Heart right ventricle (tissue), 16 donors: ENCODE measurements around the gene KRTAP1-3. TPM values are rescaled to one million over a fixed set of nuclear protein-coding genes. Genes with fewer than 3 reads are reported as not detected.
"Not testable (repeated sequence)": the region's sequence is repeated elsewhere in the genome, so short reads cannot be mapped to it uniquely, and the experiment has no call there.

Experiments
- ATAC-seq, 8 donors: fragments of 200-7000 bp; cut with Tn5 transposase; one replicate each; pipeline ENCODE4 v1.9.1; 2020; ENCODE audit warnings: mild to moderate bottlenecking in 8 of 8, moderate library complexity in 8 of 8, moderate number of reproducible peaks in 1 of 8
- DNase-seq, 2 donors: peaks; one replicate each; pipeline ENCODE4 v3.0.0-alpha.2; 2020
- H3K27ac ChIP-seq, 10 donors: fragments of 200-600 bp; sonication (generic) in 2 of 10; one replicate each; pipeline versions ENCODE4 v1.5.0 to v1.8.0; 2020 to 2022; ENCODE audit warnings: mild to moderate bottlenecking in 3 of 10
- H3K27me3 ChIP-seq, 7 donors: fragments of 200-600 bp; one replicate each; pipeline ENCODE4 v1.8.0; 2021 to 2022; ENCODE audit warnings: mild to moderate bottlenecking in 2 of 7
- H3K36me3 ChIP-seq, 9 donors: fragments of 200-600 bp; sonication (generic) in 1 of 9; one replicate each; pipeline versions ENCODE4 v1.5.0 to v1.8.0; 2020 to 2022; ENCODE audit warnings: mild to moderate bottlenecking in 2 of 9
- H3K4me1 ChIP-seq, 9 donors: fragments of 200-600 bp; sonication (generic) in 1 of 9; one replicate each; pipeline versions ENCODE4 v1.5.0 to v1.8.0; 2020 to 2022; ENCODE audit warnings: mild to moderate bottlenecking in 4 of 9
- H3K4me3 ChIP-seq, 10 donors: fragments of 200-600 bp; sonication (generic) in 2 of 10; one replicate each; pipeline versions ENCODE4 v1.5.0 to v1.8.0; 2020 to 2022; ENCODE audit warnings: mild to moderate bottlenecking in 7 of 10, moderate library complexity in 2 of 10
- H3K9me3 ChIP-seq, 11 donors: fragments of 200-600 bp in 10 of 11; sonication (generic) in 2 of 11; one replicate each; pipeline versions ENCODE4 v1.5.0 to v1.8.0; 2013 to 2022; ENCODE audit warnings: mild to moderate bottlenecking in 2 of 11, control low read depth in 1 of 11, moderate library complexity in 1 of 11
- WGBS, 2 donors: extraction: QIAGEN DNeasy Blood & Tissue Kit; methylation state at CpG; one replicate each; pipeline ENCODE4 v1.1.7; 2013; ENCODE audit warnings: inconsistent platforms in 1 of 2; 5-methylcytosine and 5-hydroxymethylcytosine counted together
- intact Hi-C, 10 donors: fragments of 100-400 bp; cut with DNase I; formaldehyde crosslinking; loops; one replicate each; pipeline versions ENCODE4 v1.11.1 to v1.14.2; 2022
- polyA plus RNA-seq, 2 donors: library from polyadenylated mRNA; stranded (reverse); fragments of 200-250 nt; gene quantifications; one replicate each; pipeline ENCODE4 v1.2.3, GENCODE V29; 2013
- total RNA-seq, 10 donors: library from RNA; stranded (reverse); fragmentation: NEBNext Ultra II Directional in 3 of 10; extraction: Animal tissue kit (Norgen Biotek cat#: 25700) in 3 of 10; gene quantifications; one replicate each; pipeline versions ENCODE4 v1.2.1 to v1.2.4, GENCODE V29; 2021 to 2023
- TF ChIP-seq, protein P1 (sequence below), 9 donors: fragments of 200-600 bp; sonication (generic) in 2 of 9; IDR thresholded peaks; one replicate each; pipeline versions ENCODE4 v1.5.0 to v1.8.0; 2021 to 2022; ENCODE audit warnings: antibody characterized with exemption in 9 of 9, mild to moderate bottlenecking in 5 of 9, moderate library complexity in 1 of 9
- donor health status: Arrhythmogenic right ventricular cardiomyopathy.
- donor health status: ischemic (EF 13 %, LVEDD 7.1; RV severe dilation, severe dysfunction).
- donor health status: healthy with polysubstance abuse.
- donor health status: DM: no; HTN: yes; CAD: no.
- donor health status: DM: no; HTN: no; CAD: no.
- donor health status: ischemic (EF 25% LVEDD 6.9; RV normal size, moderate dysfunction).
- donor health status: ischemic (EF 25% LVEDD 5.7; RV mildly dilated, moderate dysfunction).
- donor health status: healthy.
- donor health status: DM: yes; HTN: yes; CAD: no.
- donor health status: Ischemic cardiomyopathy.
- donor health status: ischemic (EF 35%, LVEDD 5.7; RV mildly dilated, moderate dysfunction).
- donor health status: nonischemic (EF 11% LVEDD 7.7; RV severe dilation, severe dysfunction).
- donor health status: DM: yes; HTN: yes; CAD: no.
- donor health status: PGD.
- donor health status: ischemic (EF 29% LVEDD 5.4; RV normal size, mild dysfunction).
- donor health status: nonischemic (EF 23%, LVEDD 6.1; RV moderate dilation, normal function).

KRTAP1-3 gene
- total and polyA plus RNA-seq, 12 donors, result not detected

DNA sequence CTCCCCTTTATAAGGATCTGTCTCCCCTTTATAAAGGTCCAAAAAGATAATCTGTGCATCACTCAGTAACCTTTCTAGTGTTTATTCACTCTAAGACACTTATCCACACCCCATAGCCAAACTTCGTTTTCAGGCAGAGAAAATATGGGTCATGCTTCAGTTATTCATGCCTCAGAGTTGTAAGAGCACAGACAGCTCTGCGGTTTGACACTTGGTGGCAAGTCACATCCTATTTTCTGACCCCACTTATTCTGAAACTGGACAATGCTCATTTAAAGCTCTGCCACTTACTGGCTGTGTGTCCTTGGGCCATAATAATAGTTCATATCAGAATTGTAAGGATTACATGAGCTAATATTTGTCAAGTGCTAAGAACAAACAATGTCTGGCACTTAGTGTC, 14.4 kb upstream of the KRTAP1-3 start:
- Histone ChIP-seq H3K4me1 (no peaks in the 10 kb centered on the region), H3K27me3 (peaks cover 0 to 51% (median 29%) of the 10 kb centered on the region in 7 donors), H3K9me3 (peaks cover 0 to 12% (median 0%) of the 10 kb centered on the region in 11 donors), H3K36me3 (no peaks in the 10 kb centered on the region), H3K4me3 (no peak overlapping the region), H3K27ac (no peak overlapping the region)
- TF ChIP-seq, protein P1, sequence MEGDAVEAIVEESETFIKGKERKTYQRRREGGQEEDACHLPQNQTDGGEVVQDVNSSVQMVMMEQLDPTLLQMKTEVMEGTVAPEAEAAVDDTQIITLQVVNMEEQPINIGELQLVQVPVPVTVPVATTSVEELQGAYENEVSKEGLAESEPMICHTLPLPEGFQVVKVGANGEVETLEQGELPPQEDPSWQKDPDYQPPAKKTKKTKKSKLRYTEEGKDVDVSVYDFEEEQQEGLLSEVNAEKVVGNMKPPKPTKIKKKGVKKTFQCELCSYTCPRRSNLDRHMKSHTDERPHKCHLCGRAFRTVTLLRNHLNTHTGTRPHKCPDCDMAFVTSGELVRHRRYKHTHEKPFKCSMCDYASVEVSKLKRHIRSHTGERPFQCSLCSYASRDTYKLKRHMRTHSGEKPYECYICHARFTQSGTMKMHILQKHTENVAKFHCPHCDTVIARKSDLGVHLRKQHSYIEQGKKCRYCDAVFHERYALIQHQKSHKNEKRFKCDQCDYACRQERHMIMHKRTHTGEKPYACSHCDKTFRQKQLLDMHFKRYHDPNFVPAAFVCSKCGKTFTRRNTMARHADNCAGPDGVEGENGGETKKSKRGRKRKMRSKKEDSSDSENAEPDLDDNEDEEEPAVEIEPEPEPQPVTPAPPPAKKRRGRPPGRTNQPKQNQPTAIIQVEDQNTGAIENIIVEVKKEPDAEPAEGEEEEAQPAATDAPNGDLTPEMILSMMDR (IDR thresholded peaks at IDR 0.05), result no peak
- ATAC-seq (no peak), DNase-seq (no peak)
- 42 to 65% methylated on average over 2 of the region's 2 CpGs for WGBS, 2 donors
- intact Hi-C loops, result no loop called here

DNA sequence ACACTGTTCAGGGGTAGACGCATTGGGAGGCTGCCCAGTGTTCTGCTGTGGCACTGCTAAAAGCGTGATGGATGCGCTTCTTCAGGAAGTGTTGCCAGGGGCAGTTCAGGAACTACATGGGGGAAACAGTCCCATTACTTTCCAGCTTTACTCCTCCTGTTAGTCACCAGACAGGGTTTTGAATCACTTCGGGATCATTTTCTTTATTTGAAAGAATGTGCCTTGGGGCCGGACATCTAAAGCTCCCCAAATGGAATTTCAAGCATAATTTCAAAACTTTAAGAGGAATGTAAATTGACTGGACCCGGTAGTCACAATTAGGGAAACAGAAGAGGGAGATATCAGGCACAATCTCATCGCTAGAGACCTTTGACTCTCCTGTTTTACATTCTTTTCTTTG, 13.8 kb upstream of the KRTAP1-3 start:
- H3K36me3 ChIP-seq, result no peaks in the 10 kb centered on the region
- DNase-seq, result no peak
- intact Hi-C loops, result no loop called here
- no peak for ATAC-seq
- TF ChIP-seq, protein P1 (IDR thresholded peaks at IDR 0.05), result no peak
- no peak overlapping the region for H3K27ac ChIP-seq
- H3K4me1 ChIP-seq, result no peaks in the 10 kb centered on the region
- H3K27me3 ChIP-seq, result peaks cover 0 to 49% (median 29%) of the 10 kb centered on the region in 7 donors
- peaks cover 0 to 8% (median 0%) of the 10 kb centered on the region in 11 donors for H3K9me3 ChIP-seq
- H3K4me3 ChIP-seq, result no peak overlapping the region
- 70 to 72% methylated on average over 7 of the region's 7 CpGs for WGBS, 2 donors

DNA sequence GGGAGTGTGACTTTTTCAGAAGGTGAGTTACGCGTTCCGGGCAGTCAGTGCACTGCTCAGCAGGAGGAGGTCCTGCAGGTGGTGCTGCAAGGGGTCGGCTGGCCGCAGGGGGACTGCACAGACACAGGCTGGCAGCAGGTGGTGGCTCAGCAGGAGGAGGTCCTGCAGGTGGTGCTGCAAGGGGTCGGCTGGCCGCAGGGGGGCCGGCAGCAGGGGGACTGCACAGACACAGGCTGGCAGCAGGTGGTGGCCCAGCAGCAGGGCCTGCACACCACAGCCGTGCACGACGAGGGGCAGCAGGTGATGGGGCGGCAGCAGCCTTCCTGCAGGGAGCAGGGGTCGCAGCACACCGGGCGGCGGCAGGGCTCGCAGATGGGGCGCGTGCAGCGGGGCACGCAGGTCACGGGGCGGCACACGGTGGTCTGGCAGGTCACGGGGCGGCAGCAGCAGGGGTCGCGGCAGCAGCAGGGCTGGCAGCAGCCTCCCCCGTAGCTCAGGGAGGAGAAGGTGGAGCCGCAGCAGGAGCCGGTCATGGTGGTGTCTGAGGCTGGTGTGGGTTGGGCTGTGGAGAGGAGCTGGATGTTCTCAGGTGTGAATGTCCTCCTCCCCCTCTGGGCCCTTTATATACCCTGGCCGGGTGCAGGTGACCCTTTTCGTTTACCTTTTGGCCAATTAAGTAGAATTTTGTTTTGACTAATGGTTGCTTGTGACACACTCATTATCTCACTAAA, 12.2 kb upstream of the KRTAP1-3 start, which contains the start of gene KRTAP2-1:
KRTAP2-1 (minus strand) TSS at position 582 of the 731 bp plus-strand sequence; CDS start at position 533, 49 bp downstream.
- H3K36me3 ChIP-seq, DNase-seq, H3K4me1 ChIP-seq, H3K27ac ChIP-seq, intact Hi-C loops, ATAC-seq, H3K4me3 ChIP-seq: not testable (repeated sequence)
- 27 to 39% methylated on average over 10 of the region's 33 CpGs for WGBS, 2 donors
- H3K27me3 ChIP-seq, result peaks cover 0 to 49% (median 29%) of the 10 kb centered on the region in 7 donors
- peaks cover 0 to 11% (median 0%) of the 10 kb centered on the region in 11 donors for H3K9me3 ChIP-seq

DNA sequence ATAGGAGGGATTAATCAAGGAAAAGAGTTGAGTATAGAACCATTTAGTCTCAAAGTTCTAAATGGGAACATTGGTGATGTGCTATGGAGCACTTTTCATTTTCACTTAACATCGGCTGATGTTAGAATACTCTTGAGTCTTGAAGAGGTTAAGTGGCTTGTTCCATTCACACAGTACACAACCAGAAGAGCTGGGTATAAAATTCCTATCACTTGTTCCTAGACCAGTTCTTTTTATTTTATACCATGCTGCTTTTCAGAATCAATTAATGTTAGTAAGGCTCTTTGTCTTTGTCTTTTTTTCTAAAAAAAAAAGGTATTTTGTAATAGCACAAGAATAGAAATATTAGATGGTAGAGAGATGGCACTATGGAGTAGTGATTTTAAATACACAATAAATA, 8.3 kb upstream of the KRTAP1-3 start:
- DNase-seq (no peak), ATAC-seq (no peak)
- Histone ChIP-seq H3K27ac (no peak overlapping the region), H3K27me3 (peaks cover 0 to 22% (median 15%) of the 10 kb centered on the region in 7 donors), H3K9me3 (peaks cover 0 to 11% (median 0%) of the 10 kb centered on the region in 11 donors), H3K4me3 (no peak overlapping the region), H3K36me3 (no peaks in the 10 kb centered on the region), H3K4me1 (no peaks in the 10 kb centered on the region)
- TF ChIP-seq, protein P1 (IDR thresholded peaks at IDR 0.05), result no peak
- 98 to 100% methylated on average over 1 of the region's 1 CpG for WGBS, 2 donors
- intact Hi-C loops, result no loop called here

DNA sequence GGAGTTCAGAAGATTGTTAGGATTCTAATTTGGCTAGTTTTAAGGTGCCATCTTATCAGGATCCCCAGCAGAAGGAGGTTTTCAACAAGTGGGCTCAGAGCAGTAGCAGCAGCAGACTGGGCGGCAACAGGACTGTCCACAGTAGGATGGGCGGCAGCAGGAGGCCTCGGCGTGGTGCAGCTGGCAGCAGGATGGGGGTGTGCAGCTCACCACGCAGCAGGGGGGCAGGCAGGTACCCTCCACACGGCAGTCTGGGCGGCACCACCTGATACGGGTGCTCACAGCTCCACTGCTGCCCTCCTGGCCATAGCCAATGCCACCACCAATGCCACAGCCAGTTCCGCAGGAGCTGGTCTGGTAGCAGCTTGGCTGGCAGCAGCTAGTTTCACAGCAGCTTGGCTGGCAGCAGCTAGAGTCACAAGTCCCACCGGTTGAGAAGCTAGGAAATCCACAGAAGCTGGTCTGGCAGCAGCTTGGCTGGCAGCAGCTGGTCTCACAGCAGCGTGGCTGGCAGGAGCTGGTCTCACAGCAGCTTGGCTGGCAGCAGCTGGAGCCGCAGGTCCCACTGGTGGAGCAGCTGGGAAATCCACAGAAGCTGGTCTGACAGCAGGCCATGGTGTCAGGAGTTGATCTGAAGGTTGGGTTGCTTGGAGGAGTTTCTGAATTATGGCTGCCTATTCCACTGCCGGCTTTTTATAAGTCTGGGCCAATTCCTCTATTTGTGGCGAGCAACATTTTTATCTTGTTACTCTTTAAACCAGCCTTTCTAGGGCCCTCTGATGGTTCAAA, 6.3 kb upstream of the KRTAP1-3 start, which contains the start of gene KRTAP1-1:
KRTAP1-1 (minus strand) TSS at position 668 of the 789 bp plus-strand sequence; CDS start at position 615, 53 bp downstream.
- H3K4me1 ChIP-seq, H3K4me3 ChIP-seq, H3K27ac ChIP-seq, intact Hi-C loops, H3K36me3 ChIP-seq: not testable (repeated sequence)
- DNase-seq, result peak in 1 of 2 donors; percentile 4
- peaks cover 0 to 11% (median 0%) of the 10 kb centered on the region in 11 donors for H3K9me3 ChIP-seq
- ATAC-seq, result peak in 1 of 8 donors; percentile 34
- H3K27me3 ChIP-seq, result peaks cover 0 to 15% (median 6%) of the 10 kb centered on the region in 7 donors
- 69 to 77% methylated on average over 13 to 14 of the region's 14 CpGs for WGBS, 2 donors
